ENCODE measurements around the gene SRBD1. TPM values are rescaled to one million over a fixed set of nuclear protein-coding genes. Genes with fewer than 3 reads are reported as not detected.

The SRBD1 gene
- total RNA-seq, 1 experiment from 2014 or later: 19.8 TPM

GRCh38 chr2:45648636-45649035 lies 37.6 kb upstream of the SRBD1 start:
- no TSS peak for BruUV-seq (replicated peaks)
- peaks cover 14% of the 10 kb centered on the region for H3K4me1 ChIP-seq (ENCODE audit: insufficient read depth, low read length)
- intact Hi-C loops (cut with micrococcal nuclease): loop anchor here (1.0 kb wide), 1 partner anchor 238 kb away; no protein-coding TSS in a partner anchor
- TF ChIP-seq EZH2phosphoT487 (IDR thresholded peaks at IDR 0.05; ENCODE audit: borderline replicate concordance, low read length): no peak
- TF ChIP-seq CTCF (conservative IDR thresholded peaks at IDR 0.05; ENCODE audit: low read depth, low read length): no peak
- no peak for TF ChIP-seq EZH2 (IDR thresholded peaks at IDR 0.05; ENCODE audit: low read length, unreplicated experiment)
- DNase-seq (no peak), ATAC-seq (no peak)
- CTCF ChIA-PET: no interaction called here
- peaks cover 21% of the 10 kb centered on the region for H3K79me2 ChIP-seq (ENCODE audit: low read length)
- H3K36me3 ChIP-seq (ENCODE audit: low read depth, low read length): no peaks in the 10 kb centered on the region
- H3K27ac ChIP-seq (ENCODE audit: low read length): no peak overlapping the region
- H2AFZ ChIP-seq (ENCODE audit: low read length): no peak overlapping the region
- H3K4me3 ChIP-seq (ENCODE audit: low read length): no peak overlapping the region
- H3K9ac ChIP-seq (ENCODE audit: low read length): no peak overlapping the region
- no peak overlapping the region for H3K4me2 ChIP-seq (ENCODE audit: low read length)
- H3K9me2 ChIP-seq (replicated peaks; ENCODE audit: low read length): no peaks in the 10 kb centered on the region
- POLR2A ChIA-PET (ENCODE audit: unreplicated experiment): no interaction called here
- H3K9me3 ChIP-seq (ENCODE audit: low read length): no peaks in the 10 kb centered on the region
- H4K20me1 ChIP-seq (ENCODE audit: low read length): no peaks in the 10 kb centered on the region
- H3K27me3 ChIP-seq (ENCODE audit: low read length): no peaks in the 10 kb centered on the region
- H3F3A ChIP-seq (ENCODE audit: low read length, unreplicated experiment): no peaks in the 10 kb centered on the region

GRCh38 chr2:45647986-45648520 lies 37.0 kb upstream of the SRBD1 start:
- TF ChIP-seq EZH2phosphoT487 (IDR thresholded peaks at IDR 0.05; ENCODE audit: borderline replicate concordance, low read length): no peak
- TF ChIP-seq CTCF (conservative IDR thresholded peaks at IDR 0.05; ENCODE audit: low read depth, low read length): no peak
- TF ChIP-seq EZH2 (IDR thresholded peaks at IDR 0.05; ENCODE audit: low read length, unreplicated experiment): no peak
- Histone ChIP-seq H3K4me1 (ENCODE audit: insufficient read depth, low read length) (peaks cover 11% of the 10 kb centered on the region), H3F3A (ENCODE audit: low read length, unreplicated experiment) (no peaks in the 10 kb centered on the region), H3K27me3 (ENCODE audit: low read length) (no peaks in the 10 kb centered on the region), H3K36me3 (ENCODE audit: low read depth, low read length) (no peaks in the 10 kb centered on the region), H3K9me2 (replicated peaks; ENCODE audit: low read length) (no peaks in the 10 kb centered on the region), H2AFZ (ENCODE audit: low read length) (no peak overlapping the region), H3K9me3 (ENCODE audit: low read length) (no peaks in the 10 kb centered on the region), H3K9ac (ENCODE audit: low read length) (no peak overlapping the region), H3K27ac (ENCODE audit: low read length) (no peak overlapping the region), H3K4me3 (ENCODE audit: low read length) (no peak overlapping the region), H3K79me2 (ENCODE audit: low read length) (peaks cover 15% of the 10 kb centered on the region), H4K20me1 (ENCODE audit: low read length) (no peaks in the 10 kb centered on the region), H3K4me2 (ENCODE audit: low read length) (no peak overlapping the region)
- DNase-seq (no peak), ATAC-seq (no peak)
- intact Hi-C loops (cut with micrococcal nuclease): no loop called here
- CTCF ChIA-PET: no interaction called here
- no TSS peak for BruUV-seq (replicated peaks)
- POLR2A ChIA-PET (ENCODE audit: unreplicated experiment): no interaction called here

- ATAC-seq (no peak), DNase-seq (no peak)
- Histone ChIP-seq H3K4me2 (ENCODE audit: low read length) (no peak overlapping the region), H3F3A (ENCODE audit: low read length, unreplicated experiment) (no peaks in the 10 kb centered on the region), H3K36me3 (ENCODE audit: low read depth, low read length) (no peaks in the 10 kb centered on the region), H3K27me3 (ENCODE audit: low read length) (no peaks in the 10 kb centered on the region), H3K9me3 (ENCODE audit: low read length) (no peaks in the 10 kb centered on the region), H2AFZ (ENCODE audit: low read length) (no peak overlapping the region), H3K4me3 (ENCODE audit: low read length) (no peak overlapping the region), H4K20me1 (ENCODE audit: low read length) (no peaks in the 10 kb centered on the region), H3K79me2 (ENCODE audit: low read length) (peaks cover 8% of the 10 kb centered on the region), H3K9ac (ENCODE audit: low read length) (no peak overlapping the region), H3K9me2 (replicated peaks; ENCODE audit: low read length) (no peaks in the 10 kb centered on the region), H3K4me1 (ENCODE audit: insufficient read depth, low read length) (0 out of 2 replicates have a peak, but pooled peaks cover 5% of the 10 kb centered on the region), H3K27ac (ENCODE audit: low read length) (no peak overlapping the region)
- no peak for TF ChIP-seq EZH2phosphoT487 (IDR thresholded peaks at IDR 0.05; ENCODE audit: borderline replicate concordance, low read length)
- TF ChIP-seq EZH2 (IDR thresholded peaks at IDR 0.05; ENCODE audit: low read length, unreplicated experiment): no peak
- TF ChIP-seq CTCF (conservative IDR thresholded peaks at IDR 0.05; ENCODE audit: low read depth, low read length): no peak
- POLR2A ChIA-PET (ENCODE audit: unreplicated experiment): no interaction called here
- no TSS peak for BruUV-seq (replicated peaks)
- intact Hi-C loops (cut with micrococcal nuclease): no loop called here
- CTCF ChIA-PET: no interaction called here
These were observed 36.3 kb upstream of the SRBD1 start for GRCh38 chr2:45647356-45647755.

All from PC-3 (cell line).